GM12801 (cell line): ENCODE data around the gene PTPRD.

Source experiments
- TF ChIP-seq, protein P1 (sequence below): IDR thresholded peaks from one replicate; pipeline ENCODE4 v1.5.1; 2011; ENCODE audit warnings: control low read depth; ENCODE audit not compliant: insufficient read length; ENCODE audit errors: extremely low read depth

PTPRD gene

DNA sequence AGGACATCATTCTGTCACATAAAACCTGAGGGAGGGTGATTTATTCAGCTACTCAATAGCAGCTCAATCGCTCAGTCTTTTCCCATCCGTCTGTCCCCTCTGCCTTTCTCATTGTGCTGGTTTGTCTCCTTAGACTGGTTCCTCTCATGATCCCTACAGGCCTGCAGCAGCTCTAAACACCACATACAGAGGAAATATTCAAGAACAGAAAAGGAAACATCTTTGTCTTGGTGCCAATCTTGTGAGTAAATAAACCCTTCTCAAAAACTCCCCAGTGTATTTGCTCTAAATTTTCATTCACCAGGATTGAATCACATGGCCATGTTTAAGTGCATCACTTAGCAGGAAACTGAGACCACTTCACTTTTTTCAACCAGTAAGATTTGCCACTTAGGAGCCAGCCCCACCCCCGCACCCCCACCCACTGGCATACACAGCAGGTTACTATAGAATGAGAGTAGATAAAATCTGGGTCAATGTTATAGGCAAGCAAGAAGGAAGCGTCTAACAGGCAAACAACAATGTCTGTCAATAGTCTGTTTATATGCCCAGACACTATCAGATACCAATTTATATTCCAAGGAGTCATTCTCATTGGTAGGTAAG lies 1917.7 kb downstream of the PTPRD start:
- TF ChIP-seq, protein P1, sequence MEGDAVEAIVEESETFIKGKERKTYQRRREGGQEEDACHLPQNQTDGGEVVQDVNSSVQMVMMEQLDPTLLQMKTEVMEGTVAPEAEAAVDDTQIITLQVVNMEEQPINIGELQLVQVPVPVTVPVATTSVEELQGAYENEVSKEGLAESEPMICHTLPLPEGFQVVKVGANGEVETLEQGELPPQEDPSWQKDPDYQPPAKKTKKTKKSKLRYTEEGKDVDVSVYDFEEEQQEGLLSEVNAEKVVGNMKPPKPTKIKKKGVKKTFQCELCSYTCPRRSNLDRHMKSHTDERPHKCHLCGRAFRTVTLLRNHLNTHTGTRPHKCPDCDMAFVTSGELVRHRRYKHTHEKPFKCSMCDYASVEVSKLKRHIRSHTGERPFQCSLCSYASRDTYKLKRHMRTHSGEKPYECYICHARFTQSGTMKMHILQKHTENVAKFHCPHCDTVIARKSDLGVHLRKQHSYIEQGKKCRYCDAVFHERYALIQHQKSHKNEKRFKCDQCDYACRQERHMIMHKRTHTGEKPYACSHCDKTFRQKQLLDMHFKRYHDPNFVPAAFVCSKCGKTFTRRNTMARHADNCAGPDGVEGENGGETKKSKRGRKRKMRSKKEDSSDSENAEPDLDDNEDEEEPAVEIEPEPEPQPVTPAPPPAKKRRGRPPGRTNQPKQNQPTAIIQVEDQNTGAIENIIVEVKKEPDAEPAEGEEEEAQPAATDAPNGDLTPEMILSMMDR: no peak

DNA sequence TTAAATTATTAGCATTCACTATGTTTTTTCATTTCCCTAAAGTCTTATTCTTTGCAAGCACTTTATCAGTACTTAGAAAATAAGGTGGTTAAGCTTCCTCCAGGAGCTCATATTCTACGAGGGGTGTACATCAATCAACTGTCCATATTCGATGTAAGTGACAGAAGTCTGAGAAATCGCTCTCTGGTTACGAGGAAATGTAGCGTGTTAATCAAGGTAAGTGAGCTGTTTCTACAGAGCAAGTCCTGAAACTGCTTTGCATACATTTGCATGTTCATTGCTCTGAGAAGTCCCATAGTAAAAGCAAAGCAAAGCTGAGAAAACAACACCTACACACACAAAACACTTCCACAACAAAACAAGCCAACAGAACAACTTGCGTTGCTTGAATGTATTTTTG lies 1919.3 kb downstream of the PTPRD start:
- TF ChIP-seq, protein P1: no peak

DNA sequence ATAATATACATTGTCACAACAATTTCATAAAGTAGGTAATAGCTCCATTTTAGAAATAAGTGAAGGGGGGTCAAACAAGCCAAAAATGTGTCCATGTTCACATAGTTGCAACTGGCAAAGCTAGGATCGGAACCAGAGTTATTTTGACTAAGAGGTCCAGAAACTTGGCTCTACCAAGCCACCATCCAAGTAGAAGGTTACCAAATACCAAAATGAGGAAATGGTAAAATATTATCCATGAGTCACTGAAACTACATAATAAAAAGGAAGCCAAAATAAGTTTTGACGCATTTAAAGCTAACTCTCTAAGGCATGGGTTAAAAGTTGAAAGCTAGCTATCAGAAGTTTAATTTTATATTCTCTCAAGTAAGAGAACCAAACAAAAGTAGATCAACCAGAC lies 1926.3 kb downstream of the PTPRD start:
- TF ChIP-seq, protein P1: no peak

DNA sequence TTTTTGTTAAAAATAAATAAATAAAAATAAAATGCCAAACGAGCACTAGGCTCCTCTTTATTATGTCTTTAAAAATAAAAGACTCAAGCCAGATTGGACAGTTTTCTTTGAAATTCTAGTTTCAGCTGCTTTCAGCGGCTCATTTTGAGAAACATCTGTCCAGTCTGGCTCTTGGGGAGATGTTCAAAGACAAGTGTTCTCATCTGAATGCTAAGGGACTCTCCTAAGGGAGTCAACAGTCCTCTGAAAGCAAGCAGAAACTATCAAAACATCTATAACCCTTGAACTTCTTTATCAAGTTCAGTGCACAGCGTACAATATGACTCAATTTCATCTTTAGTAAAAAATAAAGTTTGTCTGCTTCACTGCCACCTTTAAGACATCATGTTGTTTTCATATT lies 1927.0 kb downstream of the PTPRD start:
- TF ChIP-seq, protein P1: no peak

DNA sequence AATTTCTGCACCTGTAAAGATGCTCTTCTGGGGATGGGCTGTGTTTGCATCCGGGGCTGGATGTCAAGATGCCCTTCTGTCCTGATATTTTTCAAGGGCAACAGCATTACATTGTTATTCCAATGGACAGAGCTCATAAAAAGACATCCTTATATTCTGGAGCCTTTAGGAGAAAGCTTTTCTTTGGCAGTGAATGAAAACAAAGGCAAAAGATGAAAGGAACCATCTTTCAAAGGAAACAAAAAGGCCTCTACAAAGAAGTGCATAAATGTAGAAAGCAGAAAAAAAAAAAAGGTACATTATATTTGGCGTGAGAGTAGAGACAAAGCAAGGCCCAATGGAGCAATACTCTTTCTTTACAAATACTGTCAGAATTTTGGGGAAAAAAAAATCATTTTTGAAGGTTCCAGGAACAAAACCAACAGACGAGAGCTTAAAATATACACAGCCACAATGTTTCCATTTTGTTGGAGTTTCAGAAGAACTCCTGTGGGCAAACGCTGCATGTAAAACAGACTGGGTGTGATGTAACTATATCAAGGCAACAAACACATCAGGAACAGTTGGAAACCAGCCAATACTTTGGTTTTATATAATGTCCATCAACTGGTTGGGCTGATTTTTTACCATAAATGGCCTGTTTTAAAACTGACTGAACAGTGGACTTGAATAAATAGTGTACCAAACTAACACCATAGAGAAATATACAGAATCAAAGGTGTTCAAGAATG lies 1927.7 kb downstream of the PTPRD start:
- TF ChIP-seq, protein P1: no peak

DNA sequence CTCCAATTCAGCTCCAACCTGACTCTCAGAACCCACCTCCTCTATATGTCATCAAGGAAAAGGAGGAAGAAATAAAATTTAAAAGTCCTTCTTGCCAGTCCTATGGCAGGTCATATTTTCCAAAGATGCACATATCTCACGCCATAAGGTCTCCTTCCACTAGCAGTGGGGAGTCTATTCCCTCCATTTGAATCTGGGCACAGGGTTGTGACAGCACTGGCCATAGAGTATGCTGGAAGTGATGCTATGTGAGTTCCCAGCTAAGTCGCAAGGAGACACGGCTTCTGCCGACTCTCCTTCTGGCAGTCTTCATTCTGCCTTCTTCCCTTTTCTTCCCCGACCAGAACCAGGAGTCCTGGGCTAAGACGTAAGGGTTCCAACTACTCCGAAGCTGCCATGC lies 1929.3 kb downstream of the PTPRD start:
- TF ChIP-seq, protein P1: no peak

DNA sequence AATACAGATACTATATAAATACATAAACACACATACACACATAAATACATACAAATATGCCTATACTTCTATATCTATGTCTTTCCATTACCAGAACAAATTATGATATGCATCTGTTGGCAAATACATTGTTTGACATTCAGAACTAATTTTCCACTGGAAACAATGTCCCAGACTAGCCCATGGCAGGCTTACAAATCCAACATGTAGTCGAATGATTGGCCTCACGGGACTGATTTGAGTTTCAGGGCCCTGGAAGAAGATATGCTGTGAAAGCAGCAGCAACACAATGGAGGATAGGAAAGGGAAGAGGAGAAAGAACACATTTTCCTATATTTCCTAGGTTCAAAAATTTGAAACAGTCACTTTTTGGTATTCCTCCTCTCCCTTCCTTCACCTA lies 1932.1 kb downstream of the PTPRD start:
- TF ChIP-seq, protein P1: no peak
